Stimulated activated CD4-positive, alpha-beta T cell treated with anti-CD3 and anti-CD28 coated beads, Interleukin-2, amount 100 ng/mL, for 48 hours (primary cell): Measurements from ENCODE around the gene PRIMA1.

Experiments used
- DNase-seq, 2 donors: peaks; one replicate each; pipeline ENCODE4 v3.0.0-alpha.2; 2020

PRIMA1 gene

GRCh38 chr14:93728651-93729016, 59.7 kb downstream of the PRIMA1 start:
- no peak for DNase-seq

- no peak for DNase-seq
These were observed 60.2 kb downstream of the PRIMA1 start for GRCh38 chr14:93727917-93728650.

GRCh38 chr14:93727039-93727740, 61.1 kb downstream of the PRIMA1 start:
- DNase-seq: no peak

- DNase-seq: no peak
These were observed 62.3 kb downstream of the PRIMA1 start for GRCh38 chr14:93725993-93726392.

- DNase-seq: no peak
These were observed 63.2 kb downstream of the PRIMA1 start for GRCh38 chr14:93725002-93725582.

- DNase-seq: no peak
These were observed 65.3 kb downstream of the PRIMA1 start for GRCh38 chr14:93723001-93723400.

GRCh38 chr14:93720981-93721483, 67.3 kb downstream of the PRIMA1 start:
- DNase-seq: no peak

GRCh38 chr14:93720076-93720815, 68.0 kb downstream of the PRIMA1 start:
- no peak for DNase-seq

GRCh38 chr14:93719256-93719655, 69.0 kb downstream of the PRIMA1 start:
- no peak for DNase-seq

GRCh38 chr14:93717668-93718320, 70.5 kb downstream of the PRIMA1 start:
- no peak for DNase-seq

- DNase-seq: no peak
These were observed 71.3 kb downstream of the PRIMA1 start for GRCh38 chr14:93716746-93717667.

- no peak for DNase-seq
These were observed 72.1 kb downstream of the PRIMA1 start for GRCh38 chr14:93716002-93716745.

- DNase-seq: no peak
These were observed 72.9 kb downstream of the PRIMA1 start for GRCh38 chr14:93715279-93715927.

GRCh38 chr14:93714605-93715004, 73.7 kb downstream of the PRIMA1 start:
- no peak for DNase-seq

- DNase-seq: no peak
These were observed 74.4 kb downstream of the PRIMA1 start for GRCh38 chr14:93713726-93714405.

- no peak for DNase-seq
These were observed 75.2 kb downstream of the PRIMA1 start for GRCh38 chr14:93712838-93713724.

- no peak for DNase-seq
These were observed 76.0 kb downstream of the PRIMA1 start for GRCh38 chr14:93712079-93712837.

GRCh38 chr14:93709249-93709648, 79.0 kb downstream of the PRIMA1 start:
- no peak for DNase-seq
